ENCODE measurements around the gene RND3.

The RND3 gene

DNA sequence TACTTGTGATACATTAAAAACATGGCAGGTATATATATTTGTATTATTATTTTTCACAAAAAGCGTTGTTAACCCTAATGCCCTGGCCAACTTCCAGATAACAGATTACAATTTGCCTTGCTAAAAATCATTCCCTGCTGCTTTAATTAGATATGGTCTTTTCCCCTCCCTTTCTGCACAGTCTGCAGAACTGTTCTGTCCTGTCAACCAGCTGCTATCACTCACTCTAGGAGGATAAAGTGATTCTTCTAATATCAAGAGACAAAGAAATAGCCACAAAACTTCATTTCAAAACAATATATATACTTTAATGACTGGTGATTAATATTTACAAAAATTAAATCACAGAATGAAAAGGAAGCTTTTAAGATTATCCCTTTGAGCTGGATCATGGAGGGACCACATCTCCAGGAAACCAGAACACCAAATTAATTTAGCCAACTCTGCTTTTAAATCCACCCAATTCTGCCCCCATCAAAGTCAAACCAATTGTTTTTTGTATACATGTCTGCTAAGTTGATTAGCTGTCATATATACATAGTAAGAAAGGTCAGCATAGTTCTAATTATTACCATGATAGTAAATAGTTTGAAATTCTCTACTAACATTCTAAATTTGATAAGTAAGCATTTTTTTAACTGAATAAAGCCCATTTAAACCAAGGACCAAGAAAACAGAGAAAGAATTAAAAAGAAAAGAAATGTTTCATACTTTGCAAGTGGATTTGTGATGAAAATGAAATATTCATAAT, 55.7 kb downstream of the RND3 start:
- no peak for TF ChIP-seq CTCF (IDR thresholded peaks at IDR 0.05; ENCODE audit: insufficient read depth, low read depth, low read length, missing control alignments)
- no peak overlapping the region for H3K4me3 ChIP-seq (ENCODE audit: low read length)
- DNase-seq (ENCODE audit: low read depth): no peak

DNA sequence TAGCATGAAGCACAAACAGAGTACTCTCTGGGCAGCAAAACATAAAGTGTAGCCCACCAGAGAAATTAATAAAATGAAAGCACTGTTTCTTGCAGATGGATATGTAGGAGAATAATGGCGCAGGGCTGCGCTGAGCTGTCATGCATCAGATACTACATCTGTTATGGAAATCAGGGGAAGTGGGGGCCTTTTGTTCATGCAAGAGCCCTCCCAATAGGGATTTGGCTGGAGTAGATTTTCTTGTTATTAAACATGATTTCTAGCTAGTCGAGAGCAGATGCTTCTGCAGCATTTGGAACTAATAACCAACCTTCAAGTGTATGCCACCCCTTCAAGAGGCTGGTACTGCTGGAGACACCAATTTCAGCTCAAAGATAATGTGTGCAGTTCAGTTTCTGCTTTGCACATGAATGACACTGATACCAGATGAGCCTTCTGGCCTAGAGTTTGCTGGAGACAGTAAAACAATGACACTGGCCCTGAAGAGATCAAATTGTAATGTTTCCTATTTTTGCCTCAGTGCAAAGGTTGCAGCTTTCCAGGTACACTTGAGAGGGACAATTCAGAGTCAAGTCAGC, 58.0 kb downstream of the RND3 start:
- H3K4me3 ChIP-seq (ENCODE audit: low read length): no peak overlapping the region
- no peak for DNase-seq (ENCODE audit: low read depth)
- no peak for TF ChIP-seq CTCF (IDR thresholded peaks at IDR 0.05; ENCODE audit: insufficient read depth, low read depth, low read length, missing control alignments)

DNA sequence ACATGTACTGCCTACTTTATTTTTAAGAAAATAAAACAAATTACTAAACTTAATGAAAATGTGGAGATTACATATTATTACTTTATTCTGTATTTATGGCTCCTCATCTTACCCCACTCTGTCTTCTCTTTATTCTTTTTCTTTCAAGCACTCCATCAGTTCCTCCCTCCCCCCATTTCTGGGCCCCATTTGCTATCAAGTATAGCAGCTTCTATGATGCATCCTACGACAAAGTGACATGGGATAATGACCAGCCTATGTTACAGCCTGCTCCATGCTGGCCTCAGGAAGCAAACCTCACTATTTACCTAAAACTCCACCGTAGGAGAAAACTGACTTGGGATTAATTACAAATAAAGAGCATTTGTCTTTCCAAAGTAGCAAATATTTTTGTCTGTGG, 58.8 kb downstream of the RND3 start:
- no peak for TF ChIP-seq CTCF (IDR thresholded peaks at IDR 0.05; ENCODE audit: insufficient read depth, low read depth, low read length, missing control alignments)
- H3K4me3 ChIP-seq (ENCODE audit: low read length): no peak overlapping the region

DNA sequence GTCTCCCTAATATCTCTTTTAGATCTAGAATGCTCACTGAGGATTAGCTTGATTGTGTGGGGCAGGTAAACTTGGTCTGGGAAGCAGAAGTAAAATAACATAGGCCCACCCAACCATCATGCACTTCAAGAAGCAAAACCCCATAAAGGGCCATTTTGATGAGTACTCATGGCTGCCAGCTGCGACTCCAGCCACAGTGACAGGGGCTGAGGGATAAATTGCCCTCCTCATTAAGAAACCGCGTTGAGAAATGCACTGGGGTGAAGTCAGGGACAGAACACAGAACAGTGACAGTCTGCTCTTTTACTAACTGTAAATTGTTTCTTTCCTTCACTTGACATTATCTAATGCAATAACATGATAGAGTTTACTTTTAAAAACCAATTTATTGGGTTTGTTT, 60.2 kb downstream of the RND3 start:
- no peak for DNase-seq (ENCODE audit: low read depth)
- no peak for TF ChIP-seq CTCF (IDR thresholded peaks at IDR 0.05; ENCODE audit: insufficient read depth, low read depth, low read length, missing control alignments)
- no peak overlapping the region for H3K4me3 ChIP-seq (ENCODE audit: low read length)

More for the DNA sequence above, 58.8 kb downstream of the RND3 start:
- DNase-seq (ENCODE audit: low read depth): no peak

DNA sequence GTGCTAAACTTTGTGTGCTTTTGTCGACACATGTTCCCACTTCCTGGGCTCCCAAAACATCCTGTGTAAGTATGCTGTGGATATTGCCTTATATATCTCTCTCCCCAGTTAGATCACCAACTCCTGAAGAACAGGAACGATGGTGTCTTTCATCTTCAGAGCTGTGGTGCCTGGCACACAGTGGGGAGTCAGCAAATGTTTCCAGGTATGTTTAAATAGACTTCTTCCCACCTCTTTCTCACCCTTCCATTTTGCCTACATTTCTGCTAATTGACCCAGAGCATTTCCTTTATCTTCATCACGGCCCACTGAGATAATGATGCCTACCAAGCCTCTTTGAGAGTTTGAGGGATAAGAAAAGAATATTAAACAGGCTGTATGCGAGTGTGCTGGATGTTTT, 60.7 kb downstream of the RND3 start:
- no peak for TF ChIP-seq CTCF (IDR thresholded peaks at IDR 0.05; ENCODE audit: insufficient read depth, low read depth, low read length, missing control alignments)
- DNase-seq (ENCODE audit: low read depth): no peak
- no peak overlapping the region for H3K4me3 ChIP-seq (ENCODE audit: low read length)

- DNase-seq (ENCODE audit: low read depth): no peak
- H3K4me3 ChIP-seq (ENCODE audit: low read length): no peak overlapping the region
- no peak for TF ChIP-seq CTCF (IDR thresholded peaks at IDR 0.05; ENCODE audit: insufficient read depth, low read depth, low read length, missing control alignments)
These were observed 61.2 kb downstream of the RND3 start for GRCh38 chr2:150426315-150426714.

All from epithelial cell of esophagus (primary cell).